Uterus (tissue), 2 donors: ENCODE results near the gene INHBB.

Experiments used
- CTCF ChIP-seq, 4 experiments: fragments of 200-600 bp in 2 of 4; fragments of 450-650 bp in 2 of 4; sonication (generic) in 2 of 4; IDR thresholded peaks; one replicate each; pipeline ENCODE4 v1.5.1; 2016 to 2019; ENCODE audit warnings: antibody characterized with exemption in 4 of 4, mild to moderate bottlenecking in 2 of 4, moderate library complexity in 1 of 4
- POLR2A ChIP-seq, 2 donors: fragments of 450-650 bp; IDR thresholded peaks; one replicate each; pipeline ENCODE4 v1.6.1; 2016; ENCODE audit warnings: antibody characterized with exemption in 2 of 2, mild to moderate bottlenecking in 1 of 2, moderate library complexity in 1 of 2

- no peak for TF ChIP-seq CTCF (IDR thresholded peaks at IDR 0.05)
- no peak for TF ChIP-seq POLR2A (IDR thresholded peaks at IDR 0.05)
These were observed 43.1 kb downstream of the INHBB start for GRCh38 chr2:120389036-120389391.
